ENCODE measurements around the gene KRTAP9-2.
"Not testable (repeated sequence)": the region's sequence is repeated elsewhere in the genome, so short reads cannot be mapped to it uniquely, and the experiment has no call there.

The KRTAP9-2 gene

GRCh38 chr17:41251261-41251660 is 24.8 kb downstream of the KRTAP9-2 start:
- no peak for DNase-seq (ENCODE audit: extremely low read depth, low read depth)
- TF ChIP-seq CTCF (IDR thresholded peaks at IDR 0.05; ENCODE audit: low read depth, low read length): no peak

- TF ChIP-seq CTCF (IDR thresholded peaks at IDR 0.05; ENCODE audit: low read depth, low read length): no peak
- DNase-seq (ENCODE audit: extremely low read depth, low read depth): no peak
Observed at GRCh38 chr17:41254861-41255260, 28.4 kb downstream of the KRTAP9-2 start.

DNA sequence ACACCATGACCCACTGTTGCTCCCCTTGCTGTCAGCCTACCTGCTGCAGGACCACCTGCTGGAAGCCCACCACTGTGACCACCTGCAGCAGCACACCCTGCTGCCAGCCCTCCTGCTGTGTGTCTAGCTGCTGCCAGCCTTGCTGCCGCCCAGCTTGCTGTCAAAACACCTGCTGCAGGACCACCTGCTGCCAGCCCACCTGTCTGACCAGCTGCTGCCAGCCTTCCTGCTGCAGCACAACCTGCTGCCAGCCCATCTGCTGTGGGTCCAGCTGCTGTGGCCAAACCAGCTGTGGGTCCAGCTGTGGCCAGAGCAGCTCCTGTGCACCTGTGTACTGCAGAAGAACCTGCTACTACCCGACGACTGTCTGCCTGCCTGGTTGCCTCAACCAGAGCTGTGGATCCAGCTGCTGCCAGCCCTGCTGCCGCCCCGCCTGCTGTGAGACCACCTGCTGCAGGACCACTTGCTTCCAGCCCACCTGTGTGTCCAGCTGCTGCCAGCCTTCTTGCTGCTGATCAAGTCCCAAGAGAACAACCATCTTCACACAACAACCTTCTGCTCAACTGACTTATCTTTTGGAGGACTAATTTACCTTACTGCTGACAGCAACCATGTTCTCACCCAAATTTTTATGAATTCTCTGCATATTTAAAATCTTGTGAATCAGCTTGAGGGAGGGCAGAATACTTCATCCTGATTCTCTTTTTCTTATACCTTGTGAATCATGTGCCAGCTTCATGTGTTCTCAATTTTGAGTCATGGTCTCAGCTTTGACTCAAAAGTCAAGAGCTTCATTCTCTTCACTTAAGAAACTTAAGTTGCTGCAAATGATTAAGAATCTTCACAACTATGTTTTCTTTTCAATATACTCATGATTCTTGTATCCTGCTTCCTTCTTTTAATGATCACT is 29.2 kb downstream of the KRTAP9-2 start, which contains the start of gene KRTAP9-9:
KRTAP9-9 (plus strand) TSS at position 4 of the 910 bp plus-strand sequence.
- not testable (repeated sequence) for DNase-seq (ENCODE audit: extremely low read depth, low read depth)

DNA sequence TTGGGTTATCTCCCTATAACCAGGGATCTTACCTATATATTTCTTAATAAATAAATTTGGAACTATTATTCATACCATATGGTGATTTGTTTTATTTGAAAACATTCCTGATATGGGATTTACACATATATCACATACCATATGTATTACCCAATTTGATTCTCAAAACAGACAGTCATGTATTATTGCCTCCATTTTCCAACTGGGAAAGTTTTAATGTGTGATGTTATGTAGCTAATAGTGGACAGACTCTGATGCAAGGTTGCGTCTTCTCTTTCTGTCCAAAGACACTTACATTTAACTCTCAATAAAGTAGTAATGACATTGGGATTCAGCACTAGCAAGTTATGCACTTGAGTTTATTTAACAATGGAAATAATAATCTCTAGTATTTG is 29.8 kb downstream of the KRTAP9-2 start:
- DNase-seq (ENCODE audit: extremely low read depth, low read depth): no peak
- TF ChIP-seq CTCF (IDR thresholded peaks at IDR 0.05; ENCODE audit: low read depth, low read length): no peak

DNA sequence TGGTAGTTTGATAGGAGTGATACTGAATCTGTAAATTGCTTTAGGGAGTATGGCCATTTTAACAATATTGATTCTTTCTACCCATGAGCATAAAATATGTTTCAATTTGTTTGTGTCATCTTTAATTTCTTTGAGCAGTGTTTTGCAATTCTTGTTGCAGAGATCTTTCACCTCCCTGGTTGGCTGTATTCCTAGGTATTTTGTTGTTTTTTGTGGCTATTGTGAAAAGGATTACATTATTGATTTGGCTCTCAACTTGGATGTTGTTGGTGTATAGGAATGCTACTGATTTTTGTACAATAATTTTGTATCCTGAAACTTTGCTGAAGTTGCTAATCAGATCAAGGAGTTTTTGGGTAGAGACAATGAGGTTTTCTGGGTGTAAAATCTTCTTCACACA is 32.0 kb downstream of the KRTAP9-2 start:
- DNase-seq (ENCODE audit: extremely low read depth, low read depth): peak; percentile 16
- no peak for TF ChIP-seq CTCF (IDR thresholded peaks at IDR 0.05; ENCODE audit: low read depth, low read length)

DNA sequence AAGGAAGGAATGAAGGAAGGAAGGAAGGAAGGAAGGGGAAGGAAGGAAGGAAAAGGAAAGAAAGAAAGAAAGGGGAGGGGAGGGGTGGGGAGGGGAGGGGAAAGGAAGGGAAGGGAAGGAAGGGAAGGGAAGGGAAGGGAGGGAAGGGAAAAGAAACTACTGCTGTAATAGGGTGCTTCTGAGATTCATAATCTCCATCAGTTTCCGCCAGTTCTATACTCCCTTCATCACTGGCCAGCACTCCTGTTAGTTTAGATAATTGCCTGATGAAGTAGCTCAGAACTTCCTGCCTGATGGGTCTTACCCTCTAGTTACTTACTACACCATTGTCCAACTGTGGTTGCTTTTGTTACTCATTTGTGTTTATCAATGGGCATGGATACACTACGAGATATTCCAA is 36.8 kb downstream of the KRTAP9-2 start:
- no peak for TF ChIP-seq CTCF (IDR thresholded peaks at IDR 0.05; ENCODE audit: low read depth, low read length)
- no peak for DNase-seq (ENCODE audit: extremely low read depth, low read depth)

- no peak for TF ChIP-seq CTCF (IDR thresholded peaks at IDR 0.05; ENCODE audit: low read depth, low read length)
- DNase-seq (ENCODE audit: extremely low read depth, low read depth): no peak
Observed at GRCh38 chr17:41264599-41264998, 38.2 kb downstream of the KRTAP9-2 start.

GRCh38 chr17:41265078-41265477 is 38.6 kb downstream of the KRTAP9-2 start, which contains the start of gene KRTAP9-6:
TSS of gene KRTAP9-6 (plus strand) at chr17:41265378. CDS start at chr17:41265378, 0 bp downstream.
- DNase-seq (ENCODE audit: extremely low read depth, low read depth): no peak
- no peak for TF ChIP-seq CTCF (IDR thresholded peaks at IDR 0.05; ENCODE audit: low read depth, low read length)
